Measurements from ENCODE around the gene ADCY5.

- TF ChIP-seq CTCF (IDR thresholded peaks at IDR 0.05) (no peak), POLR2A (IDR thresholded peaks at IDR 0.05) (no peak)
These were observed 123.8 kb downstream of the ADCY5 start for GRCh38 chr3:123324880-123325765.

Measured in Peyer's patch (tissue), 4 donors.